Measurements from ENCODE around the gene NDRG4. TPM values are rescaled to one million over a fixed set of nuclear protein-coding genes. Genes with fewer than 3 reads are reported as not detected.

Gene NDRG4
- total RNA-seq, 1 donor from 2014 or later, result 677 TPM

GRCh38 chr16:58459344-58460218 is 40.4 kb upstream of the NDRG4 start:
- Mint-ChIP-seq H3K9me3 (ENCODE audit: unreplicated experiment) (peaks cover 2% of the 10 kb centered on the region), H3K4me3 (ENCODE audit: unreplicated experiment) (no peak overlapping the region), H3K4me1 (ENCODE audit: low read depth, unreplicated experiment) (no peaks in the 10 kb centered on the region), H3K27ac (ENCODE audit: unreplicated experiment) (no peak overlapping the region), H3K27me3 (ENCODE audit: unreplicated experiment) (peaks cover 12% of the 10 kb centered on the region), H3K36me3 (ENCODE audit: unreplicated experiment) (peaks cover 3% of the 10 kb centered on the region)
- no peak for TF ChIP-seq CTCF (IDR thresholded peaks at IDR 0.05; ENCODE audit: partially characterized antibody, unreplicated experiment)
- DNase-seq, result no peak

DNA sequence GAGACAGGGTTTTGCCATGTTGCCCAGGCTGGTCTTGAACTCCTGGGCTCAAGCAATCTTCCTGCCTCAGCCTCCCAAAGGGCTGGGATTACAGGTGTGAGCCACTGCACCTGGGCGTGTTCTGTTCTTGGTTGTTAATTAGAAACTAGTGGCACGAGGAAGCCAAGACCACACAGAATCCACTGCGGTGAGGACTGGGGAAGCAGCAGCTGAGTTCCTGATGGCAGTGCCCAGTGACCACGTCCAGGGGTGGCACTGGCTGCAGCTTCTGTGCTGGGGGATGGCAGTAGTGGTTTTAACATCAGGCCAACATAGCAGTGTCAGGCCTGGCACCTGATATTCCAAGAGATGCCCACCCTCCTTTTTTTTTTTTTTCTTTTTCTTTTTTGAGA is 39.7 kb upstream of the NDRG4 start:
- H3K27me3 Mint-ChIP-seq (ENCODE audit: unreplicated experiment), result peaks cover 18% of the 10 kb centered on the region
- H3K27ac Mint-ChIP-seq (ENCODE audit: unreplicated experiment), result no peak overlapping the region
- H3K4me3 Mint-ChIP-seq (ENCODE audit: unreplicated experiment), result no peak overlapping the region
- peaks cover 2% of the 10 kb centered on the region for H3K9me3 Mint-ChIP-seq (ENCODE audit: unreplicated experiment)
- no peak for TF ChIP-seq CTCF (IDR thresholded peaks at IDR 0.05; ENCODE audit: partially characterized antibody, unreplicated experiment)
- H3K36me3 Mint-ChIP-seq (ENCODE audit: unreplicated experiment), result peaks cover 3% of the 10 kb centered on the region
- no peaks in the 10 kb centered on the region for H3K4me1 Mint-ChIP-seq (ENCODE audit: low read depth, unreplicated experiment)
- no peak for DNase-seq

- H3K27me3 Mint-ChIP-seq (ENCODE audit: unreplicated experiment), result peaks cover 19% of the 10 kb centered on the region
- TF ChIP-seq CTCF (IDR thresholded peaks at IDR 0.05; ENCODE audit: partially characterized antibody, unreplicated experiment), result no peak
- peaks cover 2% of the 10 kb centered on the region for H3K9me3 Mint-ChIP-seq (ENCODE audit: unreplicated experiment)
- H3K36me3 Mint-ChIP-seq (ENCODE audit: unreplicated experiment), result peaks cover 3% of the 10 kb centered on the region
- no peak for DNase-seq
- H3K4me3 Mint-ChIP-seq (ENCODE audit: unreplicated experiment), result no peak overlapping the region
- H3K27ac Mint-ChIP-seq (ENCODE audit: unreplicated experiment), result no peak overlapping the region
- no peaks in the 10 kb centered on the region for H3K4me1 Mint-ChIP-seq (ENCODE audit: low read depth, unreplicated experiment)
Measured at GRCh38 chr16:58461056-58461455, 38.9 kb upstream of the NDRG4 start.

DNA sequence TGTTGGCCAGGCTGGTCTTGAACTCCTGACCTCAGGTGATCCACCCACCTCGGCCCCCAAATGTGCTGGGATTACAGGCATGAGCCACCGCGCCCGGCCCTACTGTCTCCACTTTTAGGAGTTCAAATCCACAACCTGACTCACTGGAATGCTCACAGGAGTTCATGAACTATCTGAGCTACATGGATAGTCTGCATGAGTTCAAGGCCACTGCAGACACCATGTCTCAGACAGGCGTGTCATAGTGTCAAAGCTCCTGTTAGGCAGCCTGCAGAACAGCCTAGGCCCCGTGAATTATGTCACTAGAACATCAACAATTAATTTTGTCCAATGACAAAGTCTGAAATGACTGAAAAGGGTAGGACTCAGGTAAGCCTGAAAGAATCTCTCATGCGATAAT is 38.3 kb upstream of the NDRG4 start:
- no peak for TF ChIP-seq CTCF (IDR thresholded peaks at IDR 0.05; ENCODE audit: partially characterized antibody, unreplicated experiment)
- Mint-ChIP-seq H3K9me3 (ENCODE audit: unreplicated experiment) (peaks cover 2% of the 10 kb centered on the region), H3K4me1 (ENCODE audit: low read depth, unreplicated experiment) (no peaks in the 10 kb centered on the region), H3K4me3 (ENCODE audit: unreplicated experiment) (no peak overlapping the region), H3K36me3 (ENCODE audit: unreplicated experiment) (peaks cover 3% of the 10 kb centered on the region), H3K27ac (ENCODE audit: unreplicated experiment) (no peak overlapping the region), H3K27me3 (ENCODE audit: unreplicated experiment) (peaks cover 19% of the 10 kb centered on the region)
- no peak for DNase-seq

GRCh38 chr16:58462089-58462488 is 37.9 kb upstream of the NDRG4 start:
- Mint-ChIP-seq H3K27ac (ENCODE audit: unreplicated experiment) (no peak overlapping the region), H3K4me3 (ENCODE audit: unreplicated experiment) (peak overlapping the region; percentile 64), H3K9me3 (ENCODE audit: unreplicated experiment) (peaks cover 2% of the 10 kb centered on the region), H3K27me3 (ENCODE audit: unreplicated experiment) (peaks cover 19% of the 10 kb centered on the region), H3K4me1 (ENCODE audit: low read depth, unreplicated experiment) (no peaks in the 10 kb centered on the region), H3K36me3 (ENCODE audit: unreplicated experiment) (peaks cover 3% of the 10 kb centered on the region)
- TF ChIP-seq CTCF (IDR thresholded peaks at IDR 0.05; ENCODE audit: partially characterized antibody, unreplicated experiment), result no peak
- DNase-seq, result no peak

Measured in glutamatergic neuron (in vitro differentiated cells).